SU-DHL-6 (cell line): ENCODE measurements around the gene SDCCAG8.

Experiments used
- H2AFZ ChIP-seq: fragments of 200-600 bp; sonication (generic); 2 replicates; pipeline ENCODE4 v1.6.1; 2014; ENCODE audit warnings: low read depth, mild to moderate bottlenecking, moderate library complexity, mixed read lengths, antibody characterized with exemption, low read length; ENCODE audit not compliant: severe bottlenecking
- H3F3A ChIP-seq: fragments of 200-600 bp; shearing (Covaris generic); 2 replicates; pipeline ENCODE4 v1.6.0; 2016; ENCODE audit warnings: antibody characterized with exemption, mild to moderate bottlenecking; ENCODE audit not compliant: insufficient read depth
- H3K27ac ChIP-seq: fragments of 200-600 bp; sonication (generic); 2 replicates; pipeline ENCODE4 v1.5.1; 2016; ENCODE audit warnings: low read depth, mild to moderate bottlenecking, low read length, moderate library complexity, mixed read lengths
- H3K27me3 ChIP-seq: fragments of 200-600 bp; sonication (generic), shearing (Covaris generic); 2 replicates; pipeline ENCODE4 v1.6.0; 2014; ENCODE audit warnings: mild to moderate bottlenecking, low read length
- H3K36me3 ChIP-seq: fragments of 200-600 bp; sonication (generic); 2 replicates; pipeline ENCODE4 v1.6.1; 2014; ENCODE audit warnings: mild to moderate bottlenecking, low read length, mixed read lengths
- H3K4me2 ChIP-seq: fragments of 300-600, 200-600 bp; shearing (Covaris generic), sonication (generic); 2 replicates; pipeline ENCODE4 v1.6.0; 2014; ENCODE audit warnings: low read length, low read depth, mild to moderate bottlenecking; ENCODE audit not compliant: poor library complexity, severe bottlenecking
- H3K4me3 ChIP-seq: fragments of 200-600 bp; sonication (generic); 2 replicates; pipeline ENCODE4 v1.5.1; 2014; ENCODE audit warnings: antibody characterized with exemption, low read length, mild to moderate bottlenecking, mixed read lengths; ENCODE audit not compliant: insufficient read depth, poor library complexity, severe bottlenecking
- H3K79me2 ChIP-seq: fragments of 200-600 bp; sonication (generic); 2 replicates; pipeline ENCODE4 v1.6.1; 2014; ENCODE audit warnings: mild to moderate bottlenecking, low read length, moderate library complexity; ENCODE audit not compliant: insufficient read depth
- H3K9ac ChIP-seq: fragments of 200-600 bp; sonication (generic); 2 replicates; pipeline ENCODE4 v1.7.0; 2014; ENCODE audit warnings: mild to moderate bottlenecking, low read length
- H3K9me2 ChIP-seq: fragments of 200-600 bp; sonication (generic); replicated peaks from 2 replicates; pipeline ENCODE4 v1.6.1; 2014; ENCODE audit warnings: low read length; ENCODE audit not compliant: insufficient read depth
- H3K9me3 ChIP-seq: fragments of 200-600 bp; sonication (generic); 2 replicates; pipeline ENCODE4 v1.6.1; 2014; ENCODE audit warnings: low read length, mixed read lengths; ENCODE audit not compliant: insufficient read depth
- H4K20me1 ChIP-seq: fragments of 200-600 bp; sonication (generic); 2 replicates; pipeline ENCODE4 v1.6.1; 2014; ENCODE audit warnings: low read depth, mild to moderate bottlenecking, antibody characterized with exemption, low read length, moderate library complexity, mixed read lengths
- CTCF ChIP-seq: fragments of 200-600 bp; sonication (generic); IDR thresholded peaks from one replicate; pipeline ENCODE4 v1.5.1; 2017; ENCODE audit warnings: antibody characterized with exemption, mild to moderate bottlenecking, low read length, moderate library complexity; ENCODE audit not compliant: insufficient read depth, poor library complexity, severe bottlenecking
- EZH2phosphoT487 ChIP-seq: fragments of 200-600 bp; sonication (generic), shearing (Covaris generic); conservative IDR thresholded peaks from 2 replicates; pipeline ENCODE4 v1.6.1; 2018; ENCODE audit warnings: mild to moderate bottlenecking, antibody characterized with exemption, low read length, moderate library complexity, mixed read lengths

Gene SDCCAG8

GRCh38 chr1:243346016-243346415 is 90.2 kb downstream of the SDCCAG8 start:
- Histone ChIP-seq H3K36me3 (peaks cover 5% of the 10 kb centered on the region; the same call in 1 of the 2 replicates), H2AFZ (no peak overlapping the region), H3K4me2 (no peak overlapping the region), H3K9me3 (no peaks in the 10 kb centered on the region), H3K27me3 (no peaks in the 10 kb centered on the region), H4K20me1 (no peaks in the 10 kb centered on the region), H3K9ac (no peak overlapping the region), H3K4me3 (no peak overlapping the region), H3K79me2 (no peaks in the 10 kb centered on the region), H3K27ac (no peak overlapping the region), H3K9me2 (no peaks in the 10 kb centered on the region), H3F3A (peaks cover 8% of the 10 kb centered on the region; the same call in 1 of the 2 replicates)
- TF ChIP-seq EZH2phosphoT487, result no peak
- no peak for TF ChIP-seq CTCF

- no peak for TF ChIP-seq EZH2phosphoT487
- no peak for TF ChIP-seq CTCF
- Histone ChIP-seq H3K9ac (no peak overlapping the region), H3K79me2 (no peaks in the 10 kb centered on the region), H4K20me1 (no peaks in the 10 kb centered on the region), H3F3A (peaks cover 8% of the 10 kb centered on the region; the same call in 1 of the 2 replicates), H2AFZ (no peak overlapping the region), H3K27me3 (no peaks in the 10 kb centered on the region), H3K36me3 (peaks cover 3% of the 10 kb centered on the region; the same call in 1 of the 2 replicates), H3K9me2 (no peaks in the 10 kb centered on the region), H3K9me3 (no peaks in the 10 kb centered on the region), H3K27ac (no peak overlapping the region), H3K4me2 (no peak overlapping the region), H3K4me3 (no peak overlapping the region)
Measured at GRCh38 chr1:243346468-243346867, 90.6 kb downstream of the SDCCAG8 start.

GRCh38 chr1:243348331-243348730 is 92.5 kb downstream of the SDCCAG8 start:
- H2AFZ ChIP-seq, result no peak overlapping the region
- no peaks in the 10 kb centered on the region for H3K79me2 ChIP-seq
- no peaks in the 10 kb centered on the region for H4K20me1 ChIP-seq
- peaks cover 3% of the 10 kb centered on the region; the same call in 1 of the 2 replicates for H3K36me3 ChIP-seq
- no peaks in the 10 kb centered on the region for H3K27me3 ChIP-seq
- peaks cover 3% of the 10 kb centered on the region; the same call in 1 of the 2 replicates for H3F3A ChIP-seq
- H3K9me3 ChIP-seq, result no peaks in the 10 kb centered on the region
- H3K4me2 ChIP-seq, result no peak overlapping the region
- no peak overlapping the region for H3K27ac ChIP-seq
- H3K9ac ChIP-seq, result no peak overlapping the region
- H3K4me3 ChIP-seq, result no peak overlapping the region
- H3K9me2 ChIP-seq, result no peaks in the 10 kb centered on the region
- TF ChIP-seq EZH2phosphoT487, result no peak
- TF ChIP-seq CTCF, result no peak
